GM23338 (cell line): ENCODE data around the gene PIK3C2B. TPM values are rescaled to one million over a fixed set of nuclear protein-coding genes. Genes with fewer than 3 reads are reported as not detected.

Source experiments
- ATAC-seq: fragments of 200-7000 bp; cut with Tn5 transposase; 3 replicates; pipeline ENCODE4 v1.9.1; 2020
- DNase-seq: peaks from one replicate; pipeline ENCODE4 v3.0.0-alpha.2; 2015; ENCODE audit warnings: low spot score
- H2AFZ ChIP-seq: fragments of 200-600 bp; sonication (generic); 2 replicates; pipeline ENCODE4 v1.8.0; 2016; ENCODE audit warnings: antibody characterized with exemption, mild to moderate bottlenecking, moderate library complexity
- H3F3A ChIP-seq: fragments of 200-600 bp; sonication (generic); replicated peaks from 2 replicates; pipeline ENCODE4 v1.8.0; 2017; ENCODE audit warnings: antibody characterized with exemption, mixed run types, low read depth
- H3K27ac ChIP-seq: fragments of 200-600 bp; sonication (generic); 2 replicates; pipeline ENCODE4 v1.6.1; 2016; ENCODE audit warnings: low read depth
- H3K27me3 ChIP-seq: fragments of 200-600 bp; sonication (generic); 2 replicates; pipeline ENCODE4 v1.8.0; 2016; ENCODE audit warnings: mild to moderate bottlenecking, mixed run types, moderate library complexity; ENCODE audit not compliant: insufficient read depth
- H3K36me3 ChIP-seq: fragments of 200-600 bp; sonication (generic); 2 replicates; pipeline ENCODE4 v1.8.0; 2016; ENCODE audit warnings: mild to moderate bottlenecking; ENCODE audit not compliant: insufficient read depth
- H3K4me1 ChIP-seq: fragments of 200-600 bp; sonication (generic); 2 replicates; pipeline ENCODE4 v1.8.0; 2016; ENCODE audit warnings: mild to moderate bottlenecking, moderate library complexity; ENCODE audit not compliant: insufficient read depth
- H3K4me2 ChIP-seq: fragments of 200-600 bp; sonication (generic); 2 replicates; pipeline ENCODE4 v1.7.1; 2017; ENCODE audit warnings: mixed run types
- H3K4me3 ChIP-seq: fragments of 200-600 bp; sonication (generic); 2 replicates; pipeline ENCODE4 v1.6.1; 2016; ENCODE audit warnings: mixed run types
- H3K79me2 ChIP-seq: fragments of 200-600 bp; sonication (generic); replicated peaks from 2 replicates; pipeline ENCODE4 v1.8.0; 2017; ENCODE audit warnings: mild to moderate bottlenecking; ENCODE audit not compliant: insufficient read depth
- H3K9me2 ChIP-seq: fragments of 200-600 bp; sonication (generic); 2 replicates; pipeline ENCODE4 v1.8.0; 2017; ENCODE audit not compliant: insufficient read depth
- H4K20me1 ChIP-seq: fragments of 200-600 bp; sonication (generic); replicated peaks from 2 replicates; pipeline ENCODE4 v1.8.0; 2017; ENCODE audit warnings: mild to moderate bottlenecking; ENCODE audit not compliant: insufficient read depth
- H3K27ac Mint-ChIP-seq: 2 replicates; pipeline ENCODE4 v1.8.0; 2020; ENCODE audit warnings: inconsistent platforms, mild to moderate bottlenecking, moderate library complexity, mixed read lengths
- H3K27me3 Mint-ChIP-seq: 3 replicates; pipeline ENCODE4 v1.8.0; 2022; ENCODE audit warnings: low read depth, mild to moderate bottlenecking, moderate library complexity, mixed read lengths, inconsistent platforms; ENCODE audit not compliant: insufficient read depth, poor library complexity
- H3K36me3 Mint-ChIP-seq: 3 replicates; pipeline ENCODE4 v1.8.0; 2021; ENCODE audit warnings: low read depth, mild to moderate bottlenecking, inconsistent platforms, moderate library complexity, mixed read lengths
- H3K4me1 Mint-ChIP-seq: 3 replicates; pipeline ENCODE4 v1.8.0; 2020; ENCODE audit warnings: mild to moderate bottlenecking, inconsistent platforms, mixed read lengths
- H3K4me3 Mint-ChIP-seq: 3 replicates; pipeline ENCODE4 v1.8.0; 2021; ENCODE audit warnings: moderate library complexity, mild to moderate bottlenecking, inconsistent platforms, mixed read lengths
- H3K9me3 Mint-ChIP-seq: 3 replicates; pipeline ENCODE4 v1.8.0; 2020; ENCODE audit warnings: moderate library complexity, mild to moderate bottlenecking, inconsistent platforms, mixed read lengths
- CTCF ChIP-seq, 2 experiments: fragments of 200-600 bp in 1 of 2; sonication (generic) in 1 of 2; conservative IDR thresholded peaks; 2 replicates each; pipeline versions ENCODE4 v1.5.1 to v1.6.1; 2016 to 2017; ENCODE audit warnings: antibody characterized with exemption in 2 of 2, low read depth in 2 of 2, mild to moderate bottlenecking in 2 of 2, moderate library complexity in 1 of 2
- EZH2 ChIP-seq: fragments of 200-600 bp; sonication (generic); IDR thresholded peaks from one replicate; pipeline ENCODE4 v1.8.0; 2017; ENCODE audit warnings: antibody characterized with exemption, mild to moderate bottlenecking, low read depth; ENCODE audit not compliant: unreplicated experiment
- JUNB ChIP-seq: IDR thresholded peaks from one replicate; pipeline ENCODE4 v1.6.1; 2016; ENCODE audit warnings: antibody characterized with exemption; ENCODE audit not compliant: unreplicated experiment
- polyA plus RNA-seq: library from polyadenylated mRNA; unstranded; fragments of >200 nt; fragmentation: Nextera tagmentation; extraction: Ambion mirVana; gene quantifications from 2 replicates; pipeline ENCODE4 v1.2.1, GENCODE V29; 2016
- total RNA-seq: library from RNA; depleted of rRNA; stranded (reverse); fragments of >200 nt; shearing (Covaris generic); gene quantifications from 2 replicates; pipeline ENCODE4 v1.2.3, GENCODE V29; 2014
- TF ChIP-seq, protein P1 (sequence below): fragments of 250-450 bp; sonication (Bioruptor Pico); IDR thresholded peaks from 2 replicates; pipeline ENCODE4 v1.5.0; 2020; ENCODE audit warnings: mild to moderate bottlenecking, moderate library complexity

The PIK3C2B gene
- total and polyA plus RNA-seq, 2 experiments from 2014 or later, result 4.8 to 19.0 TPM

DNA sequence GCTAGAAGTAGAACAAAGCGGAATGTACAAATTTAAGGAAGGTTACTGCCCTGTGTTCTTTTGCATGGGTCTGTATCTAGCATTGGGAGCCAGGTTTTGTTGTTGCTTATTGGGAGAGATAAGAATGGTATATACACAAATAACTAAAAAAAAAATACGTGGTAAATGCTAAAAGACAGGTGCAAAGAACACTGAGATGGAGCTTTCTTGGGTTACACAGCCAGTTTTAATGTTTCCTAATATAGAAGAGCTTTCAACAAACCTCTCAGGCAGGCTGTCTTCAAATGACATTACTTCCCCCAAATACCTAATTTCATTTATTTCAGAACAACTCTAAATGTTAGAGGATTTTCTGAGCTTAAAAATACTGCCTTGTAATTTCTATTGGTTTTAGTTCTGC is 20.2 kb upstream of the PIK3C2B start:
- Histone ChIP-seq H3F3A (0 out of 2 replicates have a peak, but pooled peaks cover 9% of the 10 kb centered on the region), H3K36me3 (no peaks in the 10 kb centered on the region), H3K4me3 (no peak overlapping the region), H3K4me1 (0 out of 2 replicates have a peak, but pooled peaks cover 4% of the 10 kb centered on the region), H4K20me1 (peaks cover 6% of the 10 kb centered on the region; the same call in 1 of the 2 replicates), H3K27ac (no peak overlapping the region), H3K4me2 (no peak overlapping the region), H3K79me2 (peaks cover 34% of the 10 kb centered on the region), H3K9me2 (no peaks in the 10 kb centered on the region), H2AFZ (no peak overlapping the region), H3K27me3 (no peaks in the 10 kb centered on the region)
- no peak for DNase-seq
- H3K4me1 Mint-ChIP-seq, result peaks cover 7% of the 10 kb centered on the region; the same call in 2 of the 3 replicates
- peaks cover 17% of the 10 kb centered on the region for H3K36me3 Mint-ChIP-seq
- H3K9me3 Mint-ChIP-seq, result no peaks in the 10 kb centered on the region; the same call in 2 of the 3 replicates
- no peak for ATAC-seq
- H3K4me3 Mint-ChIP-seq, result peak overlapping the region; percentile 17; the same call in 1 of the 3 replicates
- no peak overlapping the region for H3K27ac Mint-ChIP-seq
- peaks cover 11% of the 10 kb centered on the region for H3K27me3 Mint-ChIP-seq
- TF ChIP-seq JUNB, result no peak
- TF ChIP-seq CTCF (conservative IDR thresholded peaks at IDR 0.05; ENCODE audit: low read depth in 2 of 2), result no peak

GRCh38 chr1:204513117-204513716 is 18.6 kb upstream of the PIK3C2B start:
- no peak for DNase-seq

More at GRCh38 chr1:204513117-204513716, 18.6 kb upstream of the PIK3C2B start:
- peaks cover 6% of the 10 kb centered on the region for H3K27me3 Mint-ChIP-seq
- no peak overlapping the region for H3K4me3 Mint-ChIP-seq
- 0 out of 2 replicates have a peak, but pooled peaks cover 4% of the 10 kb centered on the region for H3K4me1 ChIP-seq
- no peak overlapping the region for H3K4me2 ChIP-seq
- peaks cover 4% of the 10 kb centered on the region for H3K36me3 Mint-ChIP-seq
- H2AFZ ChIP-seq, result no peak overlapping the region
- H3F3A ChIP-seq, result 0 out of 2 replicates have a peak, but pooled peaks cover 4% of the 10 kb centered on the region
- peaks cover 5% of the 10 kb centered on the region; the same call in 2 of the 3 replicates for H3K4me1 Mint-ChIP-seq
- H3K27ac Mint-ChIP-seq, result no peak overlapping the region
- no peaks in the 10 kb centered on the region for H3K36me3 ChIP-seq
- no peaks in the 10 kb centered on the region for H3K27me3 ChIP-seq
- no peaks in the 10 kb centered on the region for H4K20me1 ChIP-seq
- no peaks in the 10 kb centered on the region for H3K9me2 ChIP-seq
- H3K79me2 ChIP-seq, result peaks cover 18% of the 10 kb centered on the region
- TF ChIP-seq, protein P1, sequence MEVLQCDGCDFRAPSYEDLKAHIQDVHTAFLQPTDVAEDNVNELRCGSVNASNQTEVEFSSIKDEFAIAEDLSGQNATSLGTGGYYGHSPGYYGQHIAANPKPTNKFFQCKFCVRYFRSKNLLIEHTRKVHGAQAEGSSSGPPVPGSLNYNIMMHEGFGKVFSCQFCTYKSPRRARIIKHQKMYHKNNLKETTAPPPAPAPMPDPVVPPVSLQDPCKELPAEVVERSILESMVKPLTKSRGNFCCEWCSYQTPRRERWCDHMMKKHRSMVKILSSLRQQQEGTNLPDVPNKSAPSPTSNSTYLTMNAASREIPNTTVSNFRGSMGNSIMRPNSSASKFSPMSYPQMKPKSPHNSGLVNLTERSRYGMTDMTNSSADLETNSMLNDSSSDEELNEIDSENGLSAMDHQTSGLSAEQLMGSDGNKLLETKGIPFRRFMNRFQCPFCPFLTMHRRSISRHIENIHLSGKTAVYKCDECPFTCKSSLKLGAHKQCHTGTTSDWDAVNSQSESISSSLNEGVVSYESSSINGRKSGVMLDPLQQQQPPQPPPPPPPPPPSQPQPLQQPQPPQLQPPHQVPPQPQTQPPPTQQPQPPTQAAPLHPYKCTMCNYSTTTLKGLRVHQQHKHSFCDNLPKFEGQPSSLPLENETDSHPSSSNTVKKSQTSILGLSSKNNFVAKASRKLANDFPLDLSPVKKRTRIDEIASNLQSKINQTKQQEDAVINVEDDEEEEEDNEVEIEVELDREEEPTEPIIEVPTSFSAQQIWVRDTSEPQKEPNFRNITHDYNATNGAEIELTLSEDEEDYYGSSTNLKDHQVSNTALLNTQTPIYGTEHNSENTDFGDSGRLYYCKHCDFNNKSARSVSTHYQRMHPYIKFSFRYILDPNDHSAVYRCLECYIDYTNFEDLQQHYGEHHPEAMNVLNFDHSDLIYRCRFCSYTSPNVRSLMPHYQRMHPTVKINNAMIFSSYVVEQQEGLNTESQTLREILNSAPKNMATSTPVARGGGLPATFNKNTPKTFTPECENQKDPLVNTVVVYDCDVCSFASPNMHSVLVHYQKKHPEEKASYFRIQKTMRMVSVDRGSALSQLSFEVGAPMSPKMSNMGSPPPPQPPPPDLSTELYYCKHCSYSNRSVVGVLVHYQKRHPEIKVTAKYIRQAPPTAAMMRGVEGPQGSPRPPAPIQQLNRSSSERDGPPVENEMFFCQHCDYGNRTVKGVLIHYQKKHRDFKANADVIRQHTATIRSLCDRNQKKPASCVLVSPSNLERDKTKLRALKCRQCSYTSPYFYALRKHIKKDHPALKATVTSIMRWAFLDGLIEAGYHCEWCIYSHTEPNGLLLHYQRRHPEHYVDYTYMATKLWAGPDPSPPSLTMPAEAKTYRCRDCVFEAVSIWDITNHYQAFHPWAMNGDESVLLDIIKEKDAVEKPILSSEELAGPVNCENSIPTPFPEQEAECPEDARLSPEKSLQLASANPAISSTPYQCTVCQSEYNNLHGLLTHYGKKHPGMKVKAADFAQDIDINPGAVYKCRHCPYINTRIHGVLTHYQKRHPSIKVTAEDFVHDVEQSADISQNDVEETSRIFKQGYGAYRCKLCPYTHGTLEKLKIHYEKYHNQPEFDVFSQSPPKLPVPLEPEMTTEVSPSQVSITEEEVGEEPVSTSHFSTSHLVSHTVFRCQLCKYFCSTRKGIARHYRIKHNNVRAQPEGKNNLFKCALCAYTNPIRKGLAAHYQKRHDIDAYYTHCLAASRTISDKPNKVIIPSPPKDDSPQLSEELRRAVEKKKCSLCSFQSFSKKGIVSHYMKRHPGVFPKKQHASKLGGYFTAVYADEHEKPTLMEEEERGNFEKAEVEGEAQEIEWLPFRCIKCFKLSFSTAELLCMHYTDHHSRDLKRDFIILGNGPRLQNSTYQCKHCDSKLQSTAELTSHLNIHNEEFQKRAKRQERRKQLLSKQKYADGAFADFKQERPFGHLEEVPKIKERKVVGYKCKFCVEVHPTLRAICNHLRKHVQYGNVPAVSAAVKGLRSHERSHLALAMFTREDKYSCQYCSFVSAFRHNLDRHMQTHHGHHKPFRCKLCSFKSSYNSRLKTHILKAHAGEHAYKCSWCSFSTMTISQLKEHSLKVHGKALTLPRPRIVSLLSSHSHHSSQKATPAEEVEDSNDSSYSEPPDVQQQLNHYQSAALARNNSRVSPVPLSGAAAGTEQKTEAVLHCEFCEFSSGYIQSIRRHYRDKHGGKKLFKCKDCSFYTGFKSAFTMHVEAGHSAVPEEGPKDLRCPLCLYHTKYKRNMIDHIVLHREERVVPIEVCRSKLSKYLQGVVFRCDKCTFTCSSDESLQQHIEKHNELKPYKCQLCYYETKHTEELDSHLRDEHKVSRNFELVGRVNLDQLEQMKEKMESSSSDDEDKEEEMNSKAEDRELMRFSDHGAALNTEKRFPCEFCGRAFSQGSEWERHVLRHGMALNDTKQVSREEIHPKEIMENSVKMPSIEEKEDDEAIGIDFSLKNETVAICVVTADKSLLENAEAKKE (CRISPR knock-in tag), result no peak
- no peak for TF ChIP-seq CTCF (conservative IDR thresholded peaks at IDR 0.05; ENCODE audit: low read depth in 2 of 2)
- no peak for TF ChIP-seq EZH2
- ATAC-seq, result no peak
- no peak overlapping the region for H3K27ac ChIP-seq
- no peak overlapping the region for H3K4me3 ChIP-seq
- no peaks in the 10 kb centered on the region; the same call in 2 of the 3 replicates for H3K9me3 Mint-ChIP-seq
